OCI-M1 (cell line): Measurements from ENCODE around the gene EYA2.
A peak's percentile ranks its signal among the peaks of the same experiment; 100 is the strongest.
"Not testable (repeated sequence)": the region's sequence is repeated elsewhere in the genome, so short reads cannot be mapped to it uniquely, and the experiment has no call there.

ENCODE experiments used
- DNase-seq: peaks from one replicate; lab custom pipeline; 2025; lab: John Stamatoyannopoulos, UW

Gene EYA2

DNA sequence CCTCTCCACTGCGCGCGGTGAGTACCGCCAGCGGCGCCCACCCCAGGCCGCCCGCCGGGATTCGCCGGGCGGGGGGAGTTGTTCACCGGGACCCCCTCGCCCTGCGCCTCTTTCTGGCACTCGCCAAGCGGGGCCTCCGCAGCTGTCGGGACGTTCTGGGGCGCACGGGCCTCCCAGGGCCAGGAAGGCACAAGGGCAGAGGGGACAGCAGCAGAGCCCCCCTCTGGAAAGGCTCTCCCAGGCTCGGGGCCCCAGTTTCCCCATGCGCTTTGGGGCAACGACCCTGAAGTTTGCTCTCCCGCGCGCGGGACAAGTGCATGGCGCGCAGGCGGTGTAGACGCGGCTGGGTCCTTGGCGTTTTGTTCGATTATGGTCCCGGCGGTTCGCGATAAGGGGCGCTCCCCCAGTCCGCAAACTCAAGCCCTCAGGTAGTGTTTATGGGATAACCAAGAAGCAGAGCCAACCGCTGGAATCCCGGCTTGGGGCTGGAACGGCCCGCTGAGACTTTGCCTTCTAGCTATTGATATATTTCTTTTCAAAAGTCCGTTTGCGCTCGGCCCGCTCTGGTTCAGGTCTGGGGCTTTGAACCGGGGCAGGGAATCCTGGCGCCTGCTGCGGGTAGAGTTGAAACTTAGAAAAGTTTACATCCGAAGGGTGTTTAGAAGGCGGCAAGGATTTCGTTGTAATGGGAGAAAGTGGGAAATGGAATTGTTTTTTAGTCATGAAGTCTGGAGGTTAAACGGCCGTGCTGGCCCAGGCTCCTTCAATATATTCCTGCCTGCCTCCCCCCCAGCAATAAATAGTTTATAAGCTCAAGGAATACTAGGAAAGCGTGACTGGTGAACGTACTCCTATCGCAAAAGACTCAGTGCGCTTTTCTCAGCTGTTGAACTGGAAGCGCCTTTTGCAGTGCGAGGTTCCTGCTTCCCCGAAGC lies 595 bp downstream of the EYA2 start:
- no peak for DNase-seq

DNA sequence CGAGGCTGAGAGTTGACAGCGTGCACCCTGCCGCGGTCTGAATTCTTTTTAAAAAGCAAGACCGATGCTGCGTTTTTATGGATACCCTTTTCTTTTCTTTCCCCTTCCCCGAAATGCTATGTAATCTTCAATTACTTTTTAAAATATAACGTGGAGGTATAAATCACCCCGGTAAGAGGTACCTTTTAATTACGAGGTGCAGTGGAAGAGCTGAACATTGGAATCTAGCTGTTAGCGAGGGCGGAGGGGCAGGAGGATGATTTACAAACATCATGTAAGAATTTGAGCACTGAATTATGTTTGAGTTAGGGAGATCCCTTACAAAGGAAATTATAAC lies 1.2 kb downstream of the EYA2 start:
- DNase-seq: no peak

DNA sequence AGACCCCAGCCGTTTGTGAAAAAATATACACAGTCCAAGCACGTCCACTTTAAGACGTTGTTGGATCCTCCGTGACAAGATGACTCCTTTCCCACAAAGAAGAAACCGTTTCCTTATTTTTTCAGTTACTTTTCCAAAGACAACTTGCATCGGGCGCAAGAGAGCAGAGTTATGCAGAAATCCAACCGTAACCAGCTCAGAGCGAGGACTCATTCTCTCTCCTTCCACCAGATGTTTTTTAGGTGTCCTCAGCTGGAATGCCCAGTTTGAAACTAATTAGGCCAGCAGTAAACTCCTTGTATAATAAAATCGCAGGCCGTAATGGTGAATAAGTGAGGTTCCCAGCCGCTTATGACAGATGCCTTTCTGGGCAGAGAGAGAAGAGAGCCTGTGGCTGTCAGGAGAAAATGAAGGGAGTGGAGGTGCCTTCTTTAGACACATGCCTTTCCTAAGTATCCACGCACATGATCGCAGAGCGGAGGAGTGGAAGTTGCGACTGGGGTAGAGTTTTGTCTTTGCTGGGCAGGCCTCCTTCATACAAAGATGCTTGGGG lies 2.8 kb downstream of the EYA2 start:
- no peak for DNase-seq

DNA sequence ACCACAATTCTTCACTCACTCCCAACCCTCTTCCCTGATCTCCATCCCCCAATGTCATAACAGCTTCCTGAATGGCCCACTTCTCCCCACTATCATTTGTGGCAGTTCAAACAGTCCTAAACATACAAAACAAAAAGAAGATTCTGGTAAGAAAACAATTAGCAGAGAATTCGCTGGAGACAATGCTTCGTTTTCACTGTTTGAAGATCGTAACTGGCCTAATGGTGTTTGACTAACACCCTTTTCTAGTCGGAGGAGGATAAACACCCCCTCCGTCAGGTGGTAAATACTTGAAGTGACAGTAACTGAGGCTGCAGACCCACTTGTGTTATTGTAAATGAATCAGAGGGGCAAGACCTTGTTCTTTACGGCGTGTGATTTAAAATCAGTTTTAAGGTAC lies 3.8 kb downstream of the EYA2 start:
- no peak for DNase-seq

DNA sequence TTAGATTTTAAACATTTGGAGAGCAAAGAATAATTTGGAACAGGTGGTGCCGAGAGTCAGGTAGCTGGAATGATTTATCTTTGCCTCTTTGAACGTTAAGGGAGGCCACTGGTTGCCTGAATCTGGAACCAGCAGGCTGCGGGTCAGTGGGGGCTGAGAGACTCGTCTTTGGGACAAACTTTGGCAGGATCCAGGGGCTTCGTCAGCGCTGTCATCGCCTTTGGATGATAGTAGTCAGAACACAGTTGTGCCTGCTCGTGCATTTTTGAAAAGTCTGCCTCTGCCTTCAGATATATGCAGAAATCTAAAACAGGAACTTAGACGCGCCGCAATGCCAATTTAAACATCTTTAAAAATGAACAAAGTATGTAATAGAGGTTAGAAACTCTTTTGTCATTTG lies 5.0 kb downstream of the EYA2 start:
- DNase-seq: no peak

DNA sequence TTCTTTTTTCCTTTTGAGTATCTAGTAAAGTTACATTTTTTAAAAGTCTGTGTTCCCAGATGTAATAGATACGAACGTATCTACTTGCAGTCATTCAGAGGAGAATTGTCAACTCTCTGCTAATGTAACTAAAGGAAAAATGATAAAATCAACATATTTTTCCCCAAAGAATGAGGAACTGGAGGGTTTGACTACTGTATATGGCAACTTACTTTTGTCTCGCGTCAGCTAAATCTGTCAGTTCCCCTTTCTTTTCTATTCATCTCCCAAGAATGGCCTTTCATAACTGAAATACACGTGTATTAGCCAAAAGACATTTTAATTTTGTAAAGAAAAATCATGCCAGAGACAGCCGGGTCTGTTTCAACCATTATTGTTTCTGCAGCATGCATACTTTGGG lies 5.4 kb downstream of the EYA2 start:
- peak; percentile 76 for DNase-seq

DNA sequence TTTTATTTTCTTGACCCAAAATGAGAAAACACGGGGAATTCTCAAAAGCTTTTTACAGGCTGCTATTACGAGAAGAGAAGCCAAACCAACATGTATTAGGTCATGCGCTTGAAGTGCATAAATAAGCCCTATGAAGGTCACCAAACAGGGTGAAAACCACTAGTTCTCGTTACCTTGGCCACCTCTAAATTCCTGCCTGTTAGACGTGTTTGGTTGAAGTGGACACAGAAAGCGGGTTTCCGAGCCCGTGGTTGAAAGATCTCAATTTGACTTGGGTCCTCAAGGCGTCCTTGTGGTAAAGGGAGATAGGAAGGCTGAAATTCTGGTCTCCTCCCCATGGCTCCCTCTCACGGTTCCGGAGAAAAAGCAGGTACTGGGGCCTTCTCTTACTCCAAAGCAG lies 6.2 kb downstream of the EYA2 start:
- no peak for DNase-seq

DNA sequence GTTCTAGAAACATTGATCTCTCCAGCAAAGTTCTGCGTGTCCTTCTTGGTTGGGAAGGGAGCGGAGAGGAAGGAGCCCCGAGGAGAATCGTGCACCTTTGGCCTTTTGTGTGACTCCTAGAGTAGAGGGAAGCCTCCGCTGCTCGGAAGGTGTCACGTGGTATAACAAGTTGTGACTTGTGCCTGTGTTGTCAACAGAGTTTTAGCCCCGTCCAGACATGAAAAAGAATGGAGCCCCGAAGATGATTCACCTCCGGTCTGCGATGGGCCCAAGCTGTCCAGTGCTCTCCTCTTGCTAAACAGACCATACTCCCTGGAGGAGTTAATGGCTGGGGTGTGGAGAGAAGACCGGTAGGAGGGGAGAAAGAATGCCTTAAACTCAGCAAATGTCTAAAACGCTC lies 7.0 kb downstream of the EYA2 start:
- DNase-seq: no peak

DNA sequence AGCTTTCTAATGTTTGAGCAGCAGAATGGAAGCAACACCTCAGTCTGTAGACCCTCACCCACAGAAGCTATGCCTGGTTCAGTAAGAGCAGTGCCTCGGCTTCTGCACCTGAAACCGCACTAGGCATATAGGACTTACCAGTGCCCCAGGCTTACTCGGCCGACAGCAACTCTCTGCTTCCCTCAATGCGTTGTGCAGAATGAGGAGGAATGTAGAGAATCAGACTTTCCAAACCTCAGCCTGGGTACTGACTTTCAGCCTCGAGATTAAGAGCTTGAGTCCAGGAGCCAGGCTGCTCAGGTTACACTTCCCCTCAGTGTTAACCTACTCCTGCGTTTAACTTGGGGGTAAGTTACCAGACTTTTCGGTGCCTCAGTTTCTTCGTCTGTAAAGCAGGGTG lies 8.6 kb downstream of the EYA2 start:
- DNase-seq: no peak

DNA sequence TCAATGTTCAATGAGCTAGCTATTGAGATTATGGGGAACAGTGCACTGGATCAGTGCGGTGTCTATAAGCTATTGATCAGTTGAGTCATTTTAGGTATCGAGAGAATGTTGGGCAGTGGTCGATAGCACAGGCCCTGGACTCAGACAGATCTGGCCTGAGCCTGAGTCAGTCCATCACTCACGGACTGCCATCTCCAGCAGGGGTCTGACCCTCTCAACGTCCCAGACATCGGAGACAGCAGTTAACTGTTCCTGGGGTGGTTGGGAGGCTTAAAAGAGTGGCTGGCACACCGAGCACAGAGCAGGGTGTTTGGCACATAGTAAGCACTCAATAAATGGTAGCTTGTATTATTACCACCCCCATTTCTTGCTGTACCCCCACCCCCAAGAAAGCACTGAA lies 9.3 kb downstream of the EYA2 start:
- DNase-seq: no peak

DNA sequence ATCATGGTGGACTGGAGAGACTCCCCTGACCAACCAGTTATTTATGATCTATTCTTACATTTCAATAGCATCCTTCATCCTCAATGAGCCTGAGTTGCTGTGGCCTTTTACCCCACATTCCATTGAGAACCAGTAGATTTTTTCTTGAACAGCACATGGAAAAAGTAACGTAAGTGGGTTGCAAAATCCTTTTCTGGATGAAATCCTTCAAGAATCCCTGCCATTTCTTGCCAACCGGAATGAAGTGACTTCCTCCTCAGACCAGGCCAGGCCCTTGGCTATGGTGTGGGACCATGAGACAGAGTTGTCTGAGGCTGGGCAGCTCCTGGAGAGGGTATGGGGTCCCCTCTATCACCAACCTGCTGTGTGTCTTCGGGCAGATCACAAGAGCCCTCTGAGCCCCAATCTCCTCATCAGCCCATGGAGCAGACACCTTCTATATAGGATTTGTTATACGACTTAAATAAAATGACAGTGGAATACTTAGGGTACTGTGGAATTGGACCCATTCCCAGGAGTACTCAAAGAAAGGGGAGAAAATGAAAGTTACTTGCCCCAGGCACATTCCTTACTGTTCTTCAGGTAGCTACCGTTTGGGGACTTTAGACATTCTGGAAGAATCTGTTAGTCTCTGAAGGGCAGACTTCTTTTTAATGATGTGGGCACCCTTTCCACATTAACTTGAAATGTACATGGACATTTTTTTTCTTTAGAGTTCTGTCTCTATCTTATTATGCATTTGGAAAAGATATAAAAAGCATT lies 10.9 kb downstream of the EYA2 start:
- DNase-seq: no peak

DNA sequence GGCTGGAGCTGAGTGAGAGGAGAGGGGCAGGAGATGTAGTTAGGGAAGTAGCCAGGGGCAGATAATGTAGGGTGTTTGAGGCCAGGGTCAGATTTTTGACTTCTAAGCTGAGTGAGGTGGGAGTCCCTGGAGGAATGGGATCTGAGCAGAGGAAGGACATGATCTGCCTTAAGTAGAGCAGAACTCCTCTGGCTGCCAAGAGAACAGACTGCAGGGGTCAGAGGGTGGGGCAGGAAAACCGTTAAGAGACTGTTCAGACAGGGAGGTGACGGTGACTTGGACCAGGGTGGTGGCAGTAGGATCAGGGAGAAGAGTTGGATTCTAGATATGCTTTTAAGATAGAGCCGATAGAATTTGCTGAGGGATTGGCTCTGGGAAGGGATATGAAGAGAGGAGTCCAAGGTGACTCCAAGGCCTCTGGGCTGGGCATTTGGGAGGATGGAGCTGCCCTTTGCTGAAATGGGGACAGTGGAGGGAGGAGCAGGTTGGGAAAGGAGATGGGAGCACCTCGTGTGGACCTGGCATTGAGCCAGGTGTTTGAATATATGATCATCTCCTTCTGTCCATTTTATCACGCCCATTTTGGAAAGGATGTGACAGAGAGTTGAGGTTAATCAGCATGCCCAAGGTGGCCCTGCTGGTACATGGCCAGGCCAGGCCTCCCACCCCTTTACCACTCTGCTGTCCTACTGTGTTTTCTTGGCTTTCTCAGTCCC lies 18.8 kb downstream of the EYA2 start:
- no peak for DNase-seq

DNA sequence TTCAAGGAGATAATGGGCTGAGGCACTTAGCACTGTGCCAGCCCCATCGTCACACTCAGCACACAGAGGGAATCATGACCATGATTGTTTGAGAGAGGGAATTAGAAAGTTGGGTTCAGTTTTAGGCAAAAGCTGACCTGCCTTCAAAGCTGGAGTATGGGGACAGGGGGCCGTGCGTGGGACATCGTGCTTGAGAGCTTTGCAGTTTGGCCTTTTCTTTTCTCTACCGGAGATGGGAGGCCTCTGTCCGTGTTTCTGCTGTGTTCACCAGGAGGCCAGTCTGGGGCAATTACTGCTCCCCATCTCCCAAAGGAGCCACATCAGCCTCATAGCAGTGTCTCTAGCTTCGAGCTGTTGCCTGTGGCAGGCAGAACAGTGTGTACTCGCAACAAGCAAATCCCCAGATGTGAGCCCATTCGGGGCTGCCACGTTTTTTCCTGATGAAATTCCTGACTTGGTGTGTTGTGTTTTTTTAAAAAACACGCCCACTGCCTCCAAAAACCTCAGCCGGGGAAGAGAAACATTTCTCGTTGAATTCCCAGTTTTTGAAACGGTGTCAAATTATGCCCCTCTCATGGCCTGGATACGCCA lies 20.2 kb downstream of the EYA2 start:
- no peak for DNase-seq

DNA sequence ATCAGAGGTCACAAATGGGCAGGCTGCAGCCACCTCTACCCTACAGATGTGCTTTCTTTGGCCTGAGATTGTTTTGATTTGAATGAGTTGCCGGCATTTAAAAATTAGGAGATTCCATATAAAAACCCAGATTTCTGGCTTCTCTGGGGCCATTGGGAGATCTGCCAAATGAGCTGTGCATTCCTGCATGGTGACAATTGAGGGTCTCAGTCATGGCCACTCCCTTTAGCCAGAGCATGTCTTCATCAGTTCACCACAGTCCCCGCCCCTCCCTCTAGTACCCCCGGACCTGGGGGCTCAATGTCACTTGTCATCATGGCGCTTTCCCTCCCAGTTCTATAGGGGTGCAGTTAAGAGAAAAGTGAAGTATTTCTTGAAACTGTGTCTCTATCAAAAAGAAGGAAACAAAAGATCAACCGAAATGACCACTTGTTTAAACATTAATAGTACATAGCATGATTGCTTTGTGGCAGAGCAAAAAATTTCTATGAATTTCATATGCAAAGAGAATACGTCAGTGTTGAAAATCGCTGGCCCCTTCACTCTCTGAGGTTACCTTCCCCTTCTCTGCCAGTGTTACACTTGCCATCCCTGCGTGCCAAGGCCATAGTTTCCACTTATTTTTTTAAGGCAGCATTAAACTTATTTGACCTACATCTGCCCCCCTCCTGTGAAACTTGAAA lies 21.1 kb downstream of the EYA2 start:
- no peak for DNase-seq

DNA sequence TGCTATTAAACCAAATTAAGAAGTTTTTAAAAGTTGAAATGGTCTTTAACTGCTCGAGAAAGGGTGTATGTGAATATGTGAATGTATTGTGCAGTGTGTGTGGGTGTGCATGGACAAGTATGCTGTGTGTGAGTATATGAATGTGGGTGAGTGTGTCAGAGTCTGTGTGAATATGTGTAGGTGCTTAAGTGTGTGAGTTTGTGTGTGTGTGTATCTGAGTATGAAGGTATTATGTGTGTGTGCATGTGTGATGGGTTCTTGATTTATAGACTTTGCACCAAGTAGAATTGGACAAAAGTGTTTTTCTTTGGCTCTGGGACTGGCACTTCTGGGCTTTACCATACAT lies 21.6 kb downstream of the EYA2 start:
- no peak for DNase-seq

DNA sequence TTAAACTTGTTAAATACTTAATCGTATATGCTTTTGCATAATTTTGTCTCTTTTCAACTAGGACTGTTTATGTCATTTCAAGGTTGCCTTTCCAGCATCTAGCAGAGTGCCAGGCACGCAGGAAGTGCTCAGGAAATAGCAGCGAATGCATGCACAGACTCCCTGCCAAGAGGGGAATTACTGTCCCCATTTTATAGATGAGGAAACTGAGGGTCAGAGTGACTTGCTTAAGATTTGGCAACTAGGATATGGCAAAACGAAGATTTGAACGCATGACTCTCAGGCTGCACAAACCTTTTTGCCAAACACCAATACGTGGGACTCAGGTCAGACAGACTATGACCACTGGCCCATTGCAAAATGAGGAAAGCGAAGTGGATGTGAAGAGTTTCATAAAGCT lies 22.5 kb downstream of the EYA2 start:
- DNase-seq: no peak

DNA sequence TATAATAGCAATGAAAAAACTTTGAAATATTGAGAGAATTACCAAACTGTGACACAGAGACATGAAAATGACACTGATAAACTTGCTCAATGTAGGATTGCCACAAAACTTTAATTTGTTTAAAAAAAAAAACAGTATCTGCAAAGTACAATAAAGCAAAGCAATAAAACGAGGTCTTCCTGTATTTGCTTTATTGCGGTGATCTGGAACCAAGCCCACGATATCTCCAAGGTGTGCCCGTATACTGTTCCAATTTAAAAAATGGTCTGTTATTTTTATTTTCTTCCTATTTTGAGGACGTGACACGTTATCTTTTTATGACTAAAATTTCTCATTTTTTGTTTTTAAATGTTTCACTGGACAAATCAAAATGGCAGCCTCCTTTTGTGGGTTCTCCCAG lies 25.5 kb downstream of the EYA2 start:
- DNase-seq: no peak

DNA sequence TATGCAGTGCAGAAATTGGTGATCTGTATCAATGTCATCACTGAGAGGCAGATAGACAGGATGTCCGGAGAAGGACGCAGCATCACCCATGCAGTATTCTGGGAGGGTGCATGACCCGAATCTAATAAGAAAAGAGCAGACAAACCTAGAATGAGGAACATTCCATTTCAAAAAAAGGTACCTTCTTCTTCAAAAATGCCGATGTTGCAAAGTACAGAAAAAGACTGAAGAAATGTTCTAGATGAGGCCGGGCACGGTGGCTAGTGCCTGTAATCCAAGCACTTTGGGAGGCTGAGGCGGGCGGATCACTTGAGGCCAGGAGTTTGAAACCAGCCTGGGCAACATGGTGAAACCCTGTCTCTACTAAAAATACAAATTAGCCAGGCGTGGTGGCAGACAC lies 28.2 kb downstream of the EYA2 start:
- not testable (repeated sequence) for DNase-seq

DNA sequence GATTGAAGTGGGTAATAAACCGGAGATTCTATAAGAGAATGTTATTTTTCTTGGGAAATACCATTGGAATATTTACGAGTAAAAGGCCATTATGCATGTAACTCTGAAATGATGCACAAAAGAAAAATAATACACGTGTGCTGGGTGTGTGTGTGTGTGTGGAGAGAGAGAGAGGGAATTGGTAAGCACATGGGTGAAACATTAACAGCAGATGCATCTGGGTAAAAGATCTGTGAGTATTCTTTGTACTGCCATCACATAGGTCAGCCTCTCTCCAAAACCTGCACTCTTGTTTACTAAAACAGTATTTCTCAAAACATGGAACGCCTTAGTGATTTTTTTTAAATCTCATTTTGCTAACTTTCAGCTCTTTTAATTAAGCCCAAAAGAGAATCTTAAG lies 28.9 kb downstream of the EYA2 start:
- no peak for DNase-seq

DNA sequence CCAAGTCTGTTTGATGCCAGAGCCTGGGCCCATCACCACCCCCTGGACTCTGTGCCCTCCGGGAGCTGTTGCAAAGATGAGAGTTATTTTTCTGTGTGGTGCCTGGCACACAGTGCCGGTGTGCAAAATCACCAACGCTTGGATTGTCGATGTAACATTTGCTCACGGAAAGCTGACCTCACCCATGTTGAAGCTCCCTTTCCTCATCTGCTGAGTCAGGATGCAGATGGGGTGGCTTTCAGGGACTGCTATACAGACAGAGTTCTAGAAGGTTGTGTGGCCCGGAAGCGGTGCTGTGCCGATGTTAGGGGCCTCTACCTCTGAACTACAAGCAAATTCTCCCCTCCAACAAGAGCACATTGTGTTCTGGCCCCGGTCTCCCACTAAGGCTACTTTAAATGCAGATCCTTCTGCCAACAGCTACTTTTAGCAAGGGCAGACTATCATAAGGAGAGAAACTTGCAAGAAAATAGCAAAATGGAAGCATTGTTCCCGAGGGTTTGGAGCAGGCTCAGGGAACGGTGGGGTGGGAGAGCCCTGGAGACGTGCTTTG lies 34.0 kb downstream of the EYA2 start:
- DNase-seq: no peak

DNA sequence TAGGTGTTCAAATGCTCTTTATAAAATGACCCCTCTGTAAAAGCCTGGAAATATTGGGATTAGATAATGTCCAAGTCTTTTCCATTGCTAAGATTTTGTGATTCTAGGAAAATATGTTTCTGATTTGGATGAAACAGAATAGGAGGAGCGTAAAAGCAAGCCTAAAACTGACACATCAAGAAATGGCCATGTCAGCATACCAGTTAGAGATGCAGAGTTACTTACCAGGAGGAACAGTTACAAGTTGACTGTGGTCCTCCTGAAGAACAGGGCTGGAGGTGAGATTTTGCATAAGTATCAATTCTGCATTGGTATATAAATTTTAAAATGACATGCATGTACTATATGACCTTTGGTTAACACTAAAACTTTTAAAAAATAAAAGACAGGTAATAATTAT lies 35.3 kb downstream of the EYA2 start:
- DNase-seq: no peak
